HS-5 (cell line): ENCODE data around the gene HPGDS.

Source experiments
- DNase-seq: peaks from one replicate; pipeline ENCODE4 v3.0.0-alpha.2; 2012; ENCODE audit warnings: low read depth

The HPGDS gene

GRCh38 chr4:94251094-94251493 lies 91.5 kb downstream of the HPGDS start:
- DNase-seq = no peak
